ENCODE measurements around the gene TEX28.

The TEX28 gene

DNA sequence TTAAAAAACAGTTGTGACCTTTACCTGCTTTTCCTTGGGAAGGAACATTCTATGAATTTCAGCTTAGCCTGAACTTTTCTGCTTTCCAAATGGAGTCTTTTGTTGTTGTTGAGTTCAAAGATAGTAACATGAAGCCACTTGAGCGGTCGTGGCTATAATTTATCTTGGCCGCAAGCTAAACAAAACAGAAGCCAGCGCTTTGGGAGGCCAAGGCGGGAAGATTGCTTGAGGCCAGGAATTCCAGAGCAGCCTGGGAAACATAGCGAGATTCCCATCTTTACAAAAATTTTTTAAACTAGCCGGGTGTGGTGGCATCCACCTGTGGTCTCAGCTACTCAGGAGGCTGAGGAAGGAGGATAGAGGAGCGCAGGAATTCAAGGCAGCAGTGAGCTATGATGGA, 30.6 kb upstream of the TEX28 start:
- no peak overlapping the region for H3K4me3 ChIP-seq (ENCODE audit: low read depth in 1 of 2, low read length in 2 of 2)
- H3K36me3 ChIP-seq (ENCODE audit: control insufficient read depth in 1 of 2, insufficient read depth in 2 of 2, low read length in 2 of 2): no peaks in the 10 kb centered on the region
- no peaks in the 10 kb centered on the region for H3K27me3 ChIP-seq (ENCODE audit: low read depth, low read length)

GRCh38 chrX:154323537-154323936, 28.6 kb upstream of the TEX28 start:
- Histone ChIP-seq H3K27me3 (ENCODE audit: low read depth, low read length) (no peaks in the 10 kb centered on the region), H3K4me1 (ENCODE audit: control insufficient read depth in 1 of 2, insufficient read depth in 2 of 2, low read length in 2 of 2) (peaks cover 0 to 8% of the 10 kb centered on the region in 2 donors), H3K4me3 (ENCODE audit: low read depth in 1 of 2, low read length in 2 of 2) (no peak overlapping the region), H3K36me3 (ENCODE audit: control insufficient read depth in 1 of 2, insufficient read depth in 2 of 2, low read length in 2 of 2) (no peaks in the 10 kb centered on the region), H3K9me3 (ENCODE audit: control insufficient read depth in 1 of 2, low read length in 2 of 2) (no peaks in the 10 kb centered on the region), H3K27ac (ENCODE audit: low read length) (no peak overlapping the region)

More for the DNA sequence above, 30.6 kb upstream of the TEX28 start:
- Histone ChIP-seq H3K27ac (ENCODE audit: low read length) (no peak overlapping the region), H3K4me1 (ENCODE audit: control insufficient read depth in 1 of 2, insufficient read depth in 2 of 2, low read length in 2 of 2) (peaks cover 0 to 8% of the 10 kb centered on the region in 2 donors), H3K9me3 (ENCODE audit: control insufficient read depth in 1 of 2, low read length in 2 of 2) (no peaks in the 10 kb centered on the region)

DNA sequence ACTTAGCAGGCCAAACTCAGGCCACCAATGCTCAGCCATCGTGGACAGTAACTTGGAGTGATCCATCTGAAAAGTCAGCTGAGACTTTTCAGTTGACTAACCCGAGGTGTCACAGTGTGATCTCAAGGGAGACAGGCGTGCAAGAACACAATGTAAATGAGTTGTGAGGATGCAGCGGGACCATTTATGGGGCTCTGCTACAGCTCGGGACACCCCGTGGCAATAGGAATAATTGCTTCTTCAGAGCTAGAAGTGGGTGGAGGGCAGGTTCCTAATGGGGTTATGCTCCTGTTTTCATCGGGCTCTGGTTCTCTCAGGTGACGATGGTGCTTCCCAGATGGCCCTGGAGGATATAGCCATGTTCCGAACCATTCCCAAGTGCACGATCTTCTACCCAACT, 28.0 kb upstream of the TEX28 start:
- Histone ChIP-seq H3K36me3 (ENCODE audit: control insufficient read depth in 1 of 2, insufficient read depth in 2 of 2, low read length in 2 of 2) (no peaks in the 10 kb centered on the region), H3K4me1 (ENCODE audit: control insufficient read depth in 1 of 2, insufficient read depth in 2 of 2, low read length in 2 of 2) (peaks cover 0 to 8% of the 10 kb centered on the region in 2 donors), H3K4me3 (ENCODE audit: low read depth in 1 of 2, low read length in 2 of 2) (no peak overlapping the region), H3K27me3 (ENCODE audit: low read depth, low read length) (no peaks in the 10 kb centered on the region), H3K27ac (ENCODE audit: low read length) (no peak overlapping the region), H3K9me3 (ENCODE audit: control insufficient read depth in 1 of 2, low read length in 2 of 2) (no peaks in the 10 kb centered on the region)

DNA sequence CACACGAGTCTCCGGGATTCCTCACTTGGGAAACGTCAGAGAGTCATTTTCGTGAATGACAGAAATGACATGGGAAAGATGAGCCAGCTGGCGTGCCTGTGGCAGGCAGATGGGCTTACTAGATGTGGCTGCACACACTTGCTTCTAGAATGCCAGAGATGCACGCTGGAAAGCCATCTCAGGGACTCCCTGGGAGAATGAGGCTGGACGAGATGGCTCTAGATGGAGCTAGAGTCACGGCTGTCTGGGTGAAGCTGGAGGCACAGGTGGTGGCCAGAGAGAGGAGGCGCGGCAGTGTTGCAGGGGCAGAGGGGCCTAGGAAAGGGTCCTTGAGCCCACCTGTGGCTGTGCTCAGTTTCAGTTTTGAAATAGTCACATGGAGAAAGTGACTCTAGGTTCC, 26.7 kb upstream of the TEX28 start:
- Histone ChIP-seq H3K27me3 (ENCODE audit: low read depth, low read length) (no peaks in the 10 kb centered on the region), H3K4me1 (ENCODE audit: control insufficient read depth in 1 of 2, insufficient read depth in 2 of 2, low read length in 2 of 2) (peaks cover 0 to 9% of the 10 kb centered on the region in 2 donors), H3K36me3 (ENCODE audit: control insufficient read depth in 1 of 2, insufficient read depth in 2 of 2, low read length in 2 of 2) (no peaks in the 10 kb centered on the region), H3K9me3 (ENCODE audit: control insufficient read depth in 1 of 2, low read length in 2 of 2) (no peaks in the 10 kb centered on the region), H3K4me3 (ENCODE audit: low read depth in 1 of 2, low read length in 2 of 2) (no peak overlapping the region), H3K27ac (ENCODE audit: low read length) (no peak overlapping the region)

- Histone ChIP-seq H3K27ac (ENCODE audit: low read length) (no peak overlapping the region), H3K36me3 (ENCODE audit: control insufficient read depth in 1 of 2, insufficient read depth in 2 of 2, low read length in 2 of 2) (no peaks in the 10 kb centered on the region), H3K9me3 (ENCODE audit: control insufficient read depth in 1 of 2, low read length in 2 of 2) (no peaks in the 10 kb centered on the region), H3K4me3 (ENCODE audit: low read depth in 1 of 2, low read length in 2 of 2) (no peak overlapping the region), H3K27me3 (ENCODE audit: low read depth, low read length) (no peaks in the 10 kb centered on the region), H3K4me1 (ENCODE audit: control insufficient read depth in 1 of 2, insufficient read depth in 2 of 2, low read length in 2 of 2) (peaks cover 0 to 9% of the 10 kb centered on the region in 2 donors)
These were observed 26.2 kb upstream of the TEX28 start for GRCh38 chrX:154321152-154321551.

GRCh38 chrX:154320406-154320805, 25.5 kb upstream of the TEX28 start:
- Histone ChIP-seq H3K27ac (ENCODE audit: low read length) (no peak overlapping the region), H3K4me3 (ENCODE audit: low read depth in 1 of 2, low read length in 2 of 2) (no peak overlapping the region), H3K27me3 (ENCODE audit: low read depth, low read length) (no peaks in the 10 kb centered on the region), H3K4me1 (ENCODE audit: control insufficient read depth in 1 of 2, insufficient read depth in 2 of 2, low read length in 2 of 2) (peaks cover 0 to 9% of the 10 kb centered on the region in 2 donors), H3K36me3 (ENCODE audit: control insufficient read depth in 1 of 2, insufficient read depth in 2 of 2, low read length in 2 of 2) (no peaks in the 10 kb centered on the region), H3K9me3 (ENCODE audit: control insufficient read depth in 1 of 2, low read length in 2 of 2) (no peaks in the 10 kb centered on the region)

DNA sequence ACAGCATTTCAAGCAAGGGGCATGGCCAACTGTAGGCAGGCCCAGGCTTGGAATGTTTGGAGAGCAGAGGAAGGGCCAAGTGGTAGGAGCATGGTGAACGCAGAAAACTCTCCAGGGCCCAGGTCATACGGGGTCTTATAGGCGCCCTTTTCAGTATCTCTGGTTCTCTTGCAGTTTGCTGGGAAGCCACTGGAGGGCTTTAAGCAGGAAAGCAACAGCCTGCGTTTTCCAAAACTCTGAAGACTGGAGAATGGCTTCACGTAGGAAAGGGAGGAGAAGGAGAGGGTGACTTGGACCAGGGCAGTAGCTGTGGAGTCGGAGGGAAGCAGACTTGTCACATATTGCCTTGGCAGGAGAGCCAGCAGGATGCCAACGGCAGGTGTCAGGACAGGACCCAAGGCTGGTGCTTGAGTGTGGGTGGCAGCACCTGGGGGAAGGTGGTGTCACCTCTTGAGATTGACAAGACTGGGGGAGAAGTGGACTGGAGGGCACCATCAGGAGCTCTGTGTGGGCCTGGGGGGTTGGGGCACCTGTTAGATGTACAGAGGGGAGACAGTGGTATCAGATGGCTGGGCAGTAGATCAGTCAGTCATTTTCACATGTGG, 22.6 kb upstream of the TEX28 start:
- Histone ChIP-seq H3K27ac (ENCODE audit: low read length) (no peak overlapping the region), H3K27me3 (ENCODE audit: low read depth, low read length) (no peaks in the 10 kb centered on the region), H3K9me3 (ENCODE audit: control insufficient read depth in 1 of 2, low read length in 2 of 2) (no peaks in the 10 kb centered on the region), H3K4me3 (ENCODE audit: low read depth in 1 of 2, low read length in 2 of 2) (no peak overlapping the region), H3K36me3 (ENCODE audit: control insufficient read depth in 1 of 2, insufficient read depth in 2 of 2, low read length in 2 of 2) (no peaks in the 10 kb centered on the region), H3K4me1 (ENCODE audit: control insufficient read depth in 1 of 2, insufficient read depth in 2 of 2, low read length in 2 of 2) (peaks cover 0 to 4% of the 10 kb centered on the region in 2 donors)

DNA sequence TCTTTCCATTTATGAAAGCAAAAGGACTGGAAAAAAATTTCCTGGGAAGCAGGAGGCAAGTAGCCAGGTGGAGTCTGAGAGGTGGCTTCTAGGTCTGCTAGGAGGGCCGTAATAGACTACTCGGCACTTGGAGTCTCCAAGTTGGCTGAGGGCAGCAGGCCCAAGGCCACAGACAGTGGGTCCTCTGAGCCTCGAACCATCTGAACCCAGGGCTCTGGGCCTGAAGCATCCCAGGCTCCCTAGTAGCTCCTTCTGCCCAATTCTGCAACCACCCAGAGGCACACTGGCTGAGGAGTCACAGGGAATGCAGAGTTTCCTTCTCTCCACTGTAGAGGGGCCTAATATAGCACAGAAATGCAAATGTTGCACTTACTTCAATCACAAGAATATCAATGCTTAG, 20.5 kb upstream of the TEX28 start:
- no peaks in the 10 kb centered on the region for H3K9me3 ChIP-seq (ENCODE audit: control insufficient read depth in 1 of 2, low read length in 2 of 2)
- no peak overlapping the region for H3K4me3 ChIP-seq (ENCODE audit: low read depth in 1 of 2, low read length in 2 of 2)
- no peaks in the 10 kb centered on the region for H3K27me3 ChIP-seq (ENCODE audit: low read depth, low read length)
- H3K27ac ChIP-seq (ENCODE audit: low read length): no peak overlapping the region
- no peaks in the 10 kb centered on the region for H3K36me3 ChIP-seq (ENCODE audit: control insufficient read depth in 1 of 2, insufficient read depth in 2 of 2, low read length in 2 of 2)
- peaks cover 0 to 4% of the 10 kb centered on the region in 2 donors for H3K4me1 ChIP-seq (ENCODE audit: control insufficient read depth in 1 of 2, insufficient read depth in 2 of 2, low read length in 2 of 2)

GRCh38 chrX:154313147-154313546, 18.2 kb upstream of the TEX28 start:
- Histone ChIP-seq H3K27me3 (ENCODE audit: low read depth, low read length) (no peaks in the 10 kb centered on the region), H3K4me1 (ENCODE audit: control insufficient read depth in 1 of 2, insufficient read depth in 2 of 2, low read length in 2 of 2) (peaks cover 0 to 7% of the 10 kb centered on the region in 2 donors), H3K4me3 (ENCODE audit: low read depth in 1 of 2, low read length in 2 of 2) (no peak overlapping the region), H3K9me3 (ENCODE audit: control insufficient read depth in 1 of 2, low read length in 2 of 2) (no peaks in the 10 kb centered on the region), H3K36me3 (ENCODE audit: control insufficient read depth in 1 of 2, insufficient read depth in 2 of 2, low read length in 2 of 2) (no peaks in the 10 kb centered on the region), H3K27ac (ENCODE audit: low read length) (no peak overlapping the region)

DNA sequence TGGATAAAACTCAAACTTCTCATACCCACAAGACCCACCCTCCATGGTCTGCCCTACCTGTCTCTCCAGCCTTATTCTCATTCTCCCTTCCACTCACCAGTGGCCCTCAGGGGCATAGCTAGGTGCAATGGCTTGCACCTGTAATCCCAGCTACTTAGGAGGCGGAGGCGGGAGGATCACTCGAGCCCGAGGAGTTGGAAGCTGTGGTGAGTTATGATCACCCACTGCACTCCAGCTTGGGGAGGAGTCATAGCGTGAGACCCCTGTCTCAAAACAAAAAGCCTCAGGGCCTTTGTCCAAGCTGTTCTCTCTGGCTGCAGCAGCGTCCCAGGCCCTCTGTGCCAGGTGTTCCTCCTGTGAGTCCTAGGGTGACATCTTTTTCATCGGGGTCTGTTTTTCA, 17.2 kb upstream of the TEX28 start:
- no peaks in the 10 kb centered on the region for H3K27me3 ChIP-seq (ENCODE audit: low read depth, low read length)
- no peak overlapping the region for H3K4me3 ChIP-seq (ENCODE audit: low read depth in 1 of 2, low read length in 2 of 2)
- H3K27ac ChIP-seq (ENCODE audit: low read length): no peak overlapping the region

DNA sequence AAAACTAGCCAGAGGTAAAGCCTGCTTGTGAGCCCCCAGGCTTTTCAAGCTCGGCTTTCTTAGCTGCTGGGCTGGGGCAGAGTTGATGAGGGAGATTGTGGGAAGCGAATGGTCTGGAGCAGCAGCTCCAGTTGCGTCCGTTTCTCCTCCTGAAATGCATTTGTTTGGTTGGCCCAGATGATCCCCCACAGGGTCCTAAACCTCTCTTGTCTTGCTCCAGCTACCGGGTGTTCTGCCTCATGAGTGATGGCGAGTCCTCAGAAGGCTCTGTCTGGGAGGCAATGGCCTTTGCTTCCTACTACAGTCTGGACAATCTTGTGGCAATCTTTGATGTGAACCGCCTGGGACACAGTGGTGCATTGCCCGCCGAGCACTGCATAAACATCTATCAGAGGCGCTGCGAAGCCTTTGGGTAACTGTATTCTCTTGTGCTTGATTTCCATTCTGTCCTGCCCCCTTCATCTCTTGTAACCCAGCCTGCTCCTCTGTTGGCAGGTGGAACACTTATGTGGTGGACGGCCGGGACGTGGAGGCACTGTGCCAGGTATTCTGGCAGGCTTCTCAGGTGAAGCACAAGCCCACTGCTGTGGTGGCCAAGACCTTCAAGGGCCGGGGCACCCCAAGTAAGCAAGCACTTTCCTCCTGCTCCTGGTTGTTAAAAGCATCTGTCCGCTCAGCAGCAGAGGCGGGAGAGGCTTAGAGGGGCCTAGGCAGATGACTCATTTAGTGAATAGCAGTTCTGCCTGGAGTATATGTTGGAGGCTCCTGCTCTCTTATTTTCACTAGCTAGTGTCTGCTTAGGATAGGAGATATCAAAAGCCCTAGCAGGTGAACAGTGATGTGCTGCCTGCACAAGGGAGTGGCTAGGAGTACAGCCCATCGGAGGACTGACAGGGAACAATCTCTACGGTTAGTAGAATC, 16.0 kb upstream of the TEX28 start:
- no peaks in the 10 kb centered on the region for H3K27me3 ChIP-seq (ENCODE audit: low read depth, low read length)
- no peak overlapping the region for H3K4me3 ChIP-seq (ENCODE audit: low read depth in 1 of 2, low read length in 2 of 2)
- no peaks in the 10 kb centered on the region for H3K36me3 ChIP-seq (ENCODE audit: control insufficient read depth in 1 of 2, insufficient read depth in 2 of 2, low read length in 2 of 2)
- peaks cover 0 to 3% of the 10 kb centered on the region in 2 donors for H3K4me1 ChIP-seq (ENCODE audit: control insufficient read depth in 1 of 2, insufficient read depth in 2 of 2, low read length in 2 of 2)
- no peak overlapping the region for H3K27ac ChIP-seq (ENCODE audit: low read length)
- H3K9me3 ChIP-seq (ENCODE audit: control insufficient read depth in 1 of 2, low read length in 2 of 2): no peaks in the 10 kb centered on the region

More for the DNA sequence above, 17.2 kb upstream of the TEX28 start:
- peaks cover 0 to 3% of the 10 kb centered on the region in 2 donors for H3K4me1 ChIP-seq (ENCODE audit: control insufficient read depth in 1 of 2, insufficient read depth in 2 of 2, low read length in 2 of 2)
- no peaks in the 10 kb centered on the region for H3K36me3 ChIP-seq (ENCODE audit: control insufficient read depth in 1 of 2, insufficient read depth in 2 of 2, low read length in 2 of 2)
- no peaks in the 10 kb centered on the region for H3K9me3 ChIP-seq (ENCODE audit: control insufficient read depth in 1 of 2, low read length in 2 of 2)

Data from muscle layer of duodenum (tissue), 2 donors.